Suprapubic skin (tissue), 3 donors: ENCODE results near the gene CHAC1.

Experiments
- EP300 ChIP-seq: sonication (generic); formaldehyde crosslinking; IDR thresholded peaks from one replicate; pipeline ENCODE4 v1.6.1; 2017; ENCODE audit warnings: antibody characterized with exemption
- POLR2A ChIP-seq, 2 donors: fragments of 450-650 bp; IDR thresholded peaks; one replicate each; pipeline ENCODE4 v1.6.1; 2017; ENCODE audit warnings: antibody characterized with exemption in 2 of 2, mild to moderate bottlenecking in 2 of 2, moderate library complexity in 2 of 2
- TF ChIP-seq, protein P1 (sequence below), 2 donors: fragments of 200-600 bp in 1 of 2; fragments of 450-650 bp in 1 of 2; sonication (generic) in 1 of 2; IDR thresholded peaks; one replicate each; pipeline ENCODE4 v1.5.1; 2016 to 2019; ENCODE audit warnings: antibody characterized with exemption in 2 of 2, mild to moderate bottlenecking in 1 of 2, moderate library complexity in 1 of 2

DNA sequence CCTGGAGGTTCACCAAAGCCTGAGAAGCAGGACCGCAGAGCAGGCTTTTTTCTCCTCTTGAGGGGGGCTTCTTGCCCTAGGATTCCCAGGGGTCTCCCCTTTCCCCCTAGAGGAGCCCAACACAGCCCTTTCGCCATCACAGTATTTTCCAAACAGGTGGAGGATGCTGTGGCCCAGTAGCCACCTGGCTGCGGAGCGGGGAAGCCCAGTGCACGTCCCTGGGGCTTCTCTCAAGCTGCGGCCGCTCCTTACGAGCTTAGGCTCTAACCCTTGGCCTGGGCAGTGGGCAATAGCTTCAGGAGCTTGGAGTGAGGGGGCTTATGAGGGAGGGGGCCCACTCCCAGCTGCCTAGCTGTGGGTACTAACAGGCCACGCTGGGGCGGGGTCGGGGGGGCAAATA is 35.7 kb upstream of the CHAC1 start:
- TF ChIP-seq, protein P1, sequence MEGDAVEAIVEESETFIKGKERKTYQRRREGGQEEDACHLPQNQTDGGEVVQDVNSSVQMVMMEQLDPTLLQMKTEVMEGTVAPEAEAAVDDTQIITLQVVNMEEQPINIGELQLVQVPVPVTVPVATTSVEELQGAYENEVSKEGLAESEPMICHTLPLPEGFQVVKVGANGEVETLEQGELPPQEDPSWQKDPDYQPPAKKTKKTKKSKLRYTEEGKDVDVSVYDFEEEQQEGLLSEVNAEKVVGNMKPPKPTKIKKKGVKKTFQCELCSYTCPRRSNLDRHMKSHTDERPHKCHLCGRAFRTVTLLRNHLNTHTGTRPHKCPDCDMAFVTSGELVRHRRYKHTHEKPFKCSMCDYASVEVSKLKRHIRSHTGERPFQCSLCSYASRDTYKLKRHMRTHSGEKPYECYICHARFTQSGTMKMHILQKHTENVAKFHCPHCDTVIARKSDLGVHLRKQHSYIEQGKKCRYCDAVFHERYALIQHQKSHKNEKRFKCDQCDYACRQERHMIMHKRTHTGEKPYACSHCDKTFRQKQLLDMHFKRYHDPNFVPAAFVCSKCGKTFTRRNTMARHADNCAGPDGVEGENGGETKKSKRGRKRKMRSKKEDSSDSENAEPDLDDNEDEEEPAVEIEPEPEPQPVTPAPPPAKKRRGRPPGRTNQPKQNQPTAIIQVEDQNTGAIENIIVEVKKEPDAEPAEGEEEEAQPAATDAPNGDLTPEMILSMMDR (IDR thresholded peaks at IDR 0.05) = no peak
- TF ChIP-seq POLR2A (IDR thresholded peaks at IDR 0.05) (no peak), EP300 (no peak)
